GM12865 (cell line): ENCODE results near the gene ADARB1.

Source experiments
- DNase-seq: peaks from one replicate; pipeline ENCODE4 v3.0.0; 2010; ENCODE audit warnings: low read depth
- H3K4me3 ChIP-seq: 2 replicates; pipeline ENCODE4 v1.5.1; 2011; ENCODE audit warnings: mild to moderate bottlenecking, low read depth, low read length, control low read depth
- TF ChIP-seq, protein P1 (sequence below): IDR thresholded peaks from 2 replicates; pipeline ENCODE4 v1.5.1; 2011; ENCODE audit warnings: low read length, control low read depth, low read depth, inconsistent platforms; ENCODE audit not compliant: insufficient read depth; ENCODE audit errors: missing control alignments

ADARB1 gene

DNA sequence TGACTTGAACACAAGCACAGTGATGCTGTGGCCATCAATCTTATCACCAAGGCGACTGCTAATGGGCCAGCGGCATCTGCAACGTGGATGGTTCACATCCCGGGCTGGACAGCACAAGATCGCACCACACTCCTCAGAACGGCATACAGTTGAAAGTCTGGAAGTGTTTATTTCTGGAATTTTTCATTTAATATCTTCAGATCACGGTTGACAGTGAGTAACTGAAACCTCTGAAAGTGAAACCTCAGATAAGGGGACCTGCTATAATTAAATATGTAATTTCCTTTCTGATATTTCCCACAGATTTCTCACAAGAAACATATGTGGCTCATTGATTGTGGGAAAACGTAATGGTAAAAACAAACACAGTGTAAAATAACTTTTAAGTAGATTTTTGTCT lies 129.6 kb downstream of the ADARB1 start:
- no peak overlapping the region for H3K4me3 ChIP-seq
- TF ChIP-seq, protein P1, sequence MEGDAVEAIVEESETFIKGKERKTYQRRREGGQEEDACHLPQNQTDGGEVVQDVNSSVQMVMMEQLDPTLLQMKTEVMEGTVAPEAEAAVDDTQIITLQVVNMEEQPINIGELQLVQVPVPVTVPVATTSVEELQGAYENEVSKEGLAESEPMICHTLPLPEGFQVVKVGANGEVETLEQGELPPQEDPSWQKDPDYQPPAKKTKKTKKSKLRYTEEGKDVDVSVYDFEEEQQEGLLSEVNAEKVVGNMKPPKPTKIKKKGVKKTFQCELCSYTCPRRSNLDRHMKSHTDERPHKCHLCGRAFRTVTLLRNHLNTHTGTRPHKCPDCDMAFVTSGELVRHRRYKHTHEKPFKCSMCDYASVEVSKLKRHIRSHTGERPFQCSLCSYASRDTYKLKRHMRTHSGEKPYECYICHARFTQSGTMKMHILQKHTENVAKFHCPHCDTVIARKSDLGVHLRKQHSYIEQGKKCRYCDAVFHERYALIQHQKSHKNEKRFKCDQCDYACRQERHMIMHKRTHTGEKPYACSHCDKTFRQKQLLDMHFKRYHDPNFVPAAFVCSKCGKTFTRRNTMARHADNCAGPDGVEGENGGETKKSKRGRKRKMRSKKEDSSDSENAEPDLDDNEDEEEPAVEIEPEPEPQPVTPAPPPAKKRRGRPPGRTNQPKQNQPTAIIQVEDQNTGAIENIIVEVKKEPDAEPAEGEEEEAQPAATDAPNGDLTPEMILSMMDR, result no peak
- DNase-seq, result no peak

DNA sequence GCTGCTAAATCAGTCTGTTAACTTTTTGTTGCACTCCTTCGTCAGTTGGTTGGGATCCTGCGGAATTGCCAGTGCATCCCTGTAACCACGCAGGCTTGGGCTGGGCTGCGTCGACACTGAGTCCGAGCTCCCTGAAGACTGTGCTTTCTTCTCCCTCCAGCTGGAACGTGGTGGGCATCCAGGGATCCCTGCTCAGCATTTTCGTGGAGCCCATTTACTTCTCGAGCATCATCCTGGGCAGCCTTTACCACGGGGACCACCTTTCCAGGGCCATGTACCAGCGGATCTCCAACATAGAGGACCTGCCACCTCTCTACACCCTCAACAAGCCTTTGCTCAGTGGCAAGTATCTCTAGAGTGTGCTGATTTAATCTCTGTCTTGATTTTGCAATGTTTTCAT lies 130.0 kb downstream of the ADARB1 start:
- TF ChIP-seq, protein P1, result no peak
- no peak for DNase-seq
- H3K4me3 ChIP-seq, result no peak overlapping the region

DNA sequence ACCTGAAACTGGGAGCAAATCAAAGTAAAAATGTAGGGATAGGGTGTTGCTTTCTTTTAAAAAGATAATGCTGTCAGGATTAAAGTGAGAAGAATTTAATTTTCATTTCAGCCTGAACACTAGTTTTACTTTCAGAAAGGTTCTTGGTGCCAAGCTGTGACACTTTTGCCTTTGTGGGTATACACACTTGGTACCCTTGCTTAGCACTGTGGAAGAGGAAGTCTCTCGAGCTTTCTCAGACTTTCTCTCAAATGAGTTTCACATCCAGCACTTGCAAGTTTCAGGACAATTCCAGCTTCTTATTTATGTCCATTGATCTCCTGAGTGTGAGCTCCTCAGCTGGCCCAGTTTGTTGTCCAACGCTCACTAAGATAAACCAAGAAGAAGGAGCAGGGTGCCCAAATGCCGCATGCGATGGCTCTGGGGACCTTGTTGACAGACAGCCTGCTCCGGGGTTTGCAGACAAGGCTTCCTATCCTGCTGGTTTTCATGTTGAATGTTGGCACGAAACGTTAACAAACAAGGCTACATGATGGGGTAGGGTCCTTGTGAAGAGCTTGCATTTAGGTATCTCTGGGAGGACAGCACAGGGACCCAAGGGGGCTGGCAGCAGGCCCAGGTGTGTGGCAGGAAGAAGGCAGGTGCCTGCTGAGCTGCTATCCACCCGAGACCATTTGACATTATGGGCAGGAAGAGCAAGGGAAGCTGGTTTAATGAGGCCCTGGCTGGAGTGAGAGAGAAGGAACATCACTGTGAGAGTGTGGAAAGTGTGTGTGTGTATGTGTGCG lies 133.7 kb downstream of the ADARB1 start:
- TF ChIP-seq, protein P1, result no peak

DNA sequence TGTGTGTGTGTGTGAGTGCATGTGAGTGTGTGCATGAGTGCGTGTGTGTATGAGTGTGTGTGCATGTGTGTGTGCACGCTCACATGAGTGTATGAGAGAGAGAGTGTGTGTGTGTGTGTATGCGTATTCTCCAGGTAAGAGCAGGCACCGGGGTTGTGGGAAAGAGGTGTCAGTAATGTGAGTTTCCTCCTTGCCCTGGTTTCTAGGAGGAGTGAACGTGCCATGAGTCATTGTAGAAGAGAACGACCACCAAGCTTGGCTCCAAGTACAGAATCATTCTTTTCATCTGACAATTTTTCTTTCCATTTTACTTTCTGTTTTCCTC lies 134.2 kb downstream of the ADARB1 start:
- TF ChIP-seq, protein P1, result no peak
- DNase-seq, result no peak
- H3K4me3 ChIP-seq, result no peak overlapping the region

More for the DNA sequence above, 133.7 kb downstream of the ADARB1 start:
- DNase-seq, result peak; percentile 12
- no peak overlapping the region for H3K4me3 ChIP-seq

DNA sequence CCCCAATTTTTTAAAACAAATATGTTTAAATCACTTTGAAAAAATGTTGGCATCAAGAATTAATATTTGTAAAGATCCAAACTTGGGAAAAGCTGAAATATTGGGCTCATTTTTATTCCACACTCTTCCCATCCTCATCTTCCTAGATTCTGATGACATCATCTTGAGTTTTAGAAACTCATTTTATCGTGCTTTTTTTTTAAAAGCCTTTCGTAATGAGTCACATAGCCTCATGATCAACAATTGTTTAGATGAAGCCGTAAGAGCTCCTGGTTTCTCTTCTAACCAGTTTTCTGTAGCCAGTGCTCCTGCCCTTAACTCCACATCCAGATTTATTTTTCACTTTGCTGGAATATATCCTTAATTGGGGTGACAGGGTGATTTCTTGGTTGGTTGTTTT lies 134.7 kb downstream of the ADARB1 start:
- DNase-seq, result no peak

DNA sequence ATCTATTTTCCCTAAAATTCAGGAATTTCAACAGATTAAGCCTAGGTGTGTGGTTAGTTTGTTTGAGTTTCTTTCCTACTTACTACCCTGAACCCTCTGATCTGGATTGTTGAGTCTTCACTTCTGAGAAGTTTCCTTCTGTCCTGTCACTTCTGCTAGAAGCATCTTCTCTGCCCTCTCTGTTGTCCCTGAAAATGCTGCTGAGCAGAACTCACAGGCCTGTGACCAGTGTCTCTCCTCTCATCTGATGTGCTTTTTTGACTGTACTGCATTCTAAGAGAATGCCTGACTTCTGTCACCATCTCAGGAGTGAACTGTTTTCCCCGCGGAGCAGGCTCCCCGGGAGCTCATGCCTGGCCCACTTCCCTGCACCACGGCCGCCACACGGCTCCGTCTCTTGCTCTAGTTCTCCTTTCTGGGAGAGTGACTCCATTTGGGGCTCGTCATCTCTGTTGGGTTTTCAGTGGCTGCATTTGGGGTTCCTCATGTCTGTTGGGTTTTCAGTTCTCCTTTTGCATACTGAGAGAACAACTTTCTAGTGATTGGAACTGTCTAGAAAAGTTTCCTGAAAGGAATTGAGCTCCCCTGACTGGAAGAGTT lies 135.4 kb downstream of the ADARB1 start:
- TF ChIP-seq, protein P1, result no peak
- peak; percentile 33 for DNase-seq
- H3K4me3 ChIP-seq, result no peak overlapping the region

More for the DNA sequence above, 134.7 kb downstream of the ADARB1 start:
- H3K4me3 ChIP-seq, result no peak overlapping the region
- TF ChIP-seq, protein P1, result no peak
